ENCODE data around the gene ACTR3.

ACTR3 gene

GRCh38 chr2:113996671-113997594, 107.0 kb downstream of the ACTR3 start:
- DNase-seq (ENCODE audit: low read depth in 1 of 2, low spot score in 1 of 2): no peak

GRCh38 chr2:114001152-114001551, 111.3 kb downstream of the ACTR3 start:
- DNase-seq (ENCODE audit: low read depth in 1 of 2, low spot score in 1 of 2): no peak

- no peak for DNase-seq (ENCODE audit: low read depth in 1 of 2, low spot score in 1 of 2)
Observed at GRCh38 chr2:114001937-114002336, 112.0 kb downstream of the ACTR3 start.

GRCh38 chr2:114005110-114005783, 115.4 kb downstream of the ACTR3 start:
- DNase-seq (ENCODE audit: low read depth in 1 of 2, low spot score in 1 of 2): no peak

GRCh38 chr2:114006460-114006859, 116.6 kb downstream of the ACTR3 start:
- no peak for DNase-seq (ENCODE audit: low read depth in 1 of 2, low spot score in 1 of 2)

GRCh38 chr2:114007436-114007835, 117.5 kb downstream of the ACTR3 start:
- DNase-seq (ENCODE audit: low read depth in 1 of 2, low spot score in 1 of 2): no peak

- DNase-seq (ENCODE audit: low read depth in 1 of 2, low spot score in 1 of 2): no peak
Observed at GRCh38 chr2:114008720-114009119, 118.8 kb downstream of the ACTR3 start.

- DNase-seq (ENCODE audit: low read depth in 1 of 2, low spot score in 1 of 2): no peak
Observed at GRCh38 chr2:114009205-114009944, 119.5 kb downstream of the ACTR3 start.

GRCh38 chr2:114010001-114010400, 120.1 kb downstream of the ACTR3 start:
- DNase-seq (ENCODE audit: low read depth in 1 of 2, low spot score in 1 of 2): no peak

GRCh38 chr2:114011713-114012112, 121.8 kb downstream of the ACTR3 start:
- no peak for DNase-seq (ENCODE audit: low read depth in 1 of 2, low spot score in 1 of 2)

Measured in activated CD4-positive, alpha-beta T cell treated with anti-CD3 and anti-CD28 coated beads, Interleukin-2, amount 50 U/mL, for 24 hours (primary cell).